ENCODE measurements around the gene TMEM125.

Gene TMEM125

GRCh38 chr1:43307458-43308158 lies 37.8 kb downstream of the TMEM125 start:
- in situ Hi-C loops (cut with HindIII; ENCODE audit: low sequenced_read_pairs), result no loop called here

DNA sequence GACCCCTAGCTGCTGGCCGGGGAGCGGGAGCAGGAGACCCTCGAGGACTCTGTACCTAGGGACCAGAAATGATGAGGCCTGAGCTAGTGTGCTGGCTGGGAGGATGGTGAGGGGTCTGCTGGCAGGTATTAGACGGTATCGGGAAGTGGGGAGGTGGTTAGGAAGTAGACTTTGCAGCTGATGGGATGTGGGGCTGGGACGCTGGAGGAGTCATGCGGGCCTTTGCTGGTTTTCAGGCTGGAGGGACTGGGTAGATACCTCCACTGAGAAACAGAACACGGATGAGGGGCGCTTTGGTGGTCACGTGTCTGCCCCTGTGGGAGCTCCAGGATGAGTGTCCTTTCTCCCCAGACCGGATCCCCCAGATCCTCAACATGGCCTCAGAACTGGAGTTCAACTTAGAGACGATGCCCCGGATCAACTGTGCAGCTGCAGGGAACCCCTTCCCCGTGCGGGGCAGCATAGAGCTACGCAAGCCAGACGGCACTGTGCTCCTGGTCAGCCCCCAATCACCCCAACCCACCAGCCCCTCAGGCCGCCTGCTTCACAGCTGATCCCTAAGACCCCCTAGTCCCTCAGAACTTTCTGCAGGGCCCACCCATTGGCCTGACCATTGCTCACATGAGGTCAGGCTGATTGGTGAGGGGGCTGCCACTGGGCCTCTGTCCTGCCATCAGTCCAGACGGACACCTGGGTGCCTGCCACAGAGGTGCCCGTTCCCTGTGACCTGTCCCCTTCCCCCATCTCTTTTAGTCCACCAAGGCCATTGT lies 39.0 kb downstream of the TMEM125 start:
- in situ Hi-C loops (cut with HindIII; ENCODE audit: low sequenced_read_pairs), result no loop called here

GRCh38 chr1:43309405-43310025 lies 39.7 kb downstream of the TMEM125 start:
- in situ Hi-C loops (cut with HindIII; ENCODE audit: low sequenced_read_pairs), result no loop called here

DNA sequence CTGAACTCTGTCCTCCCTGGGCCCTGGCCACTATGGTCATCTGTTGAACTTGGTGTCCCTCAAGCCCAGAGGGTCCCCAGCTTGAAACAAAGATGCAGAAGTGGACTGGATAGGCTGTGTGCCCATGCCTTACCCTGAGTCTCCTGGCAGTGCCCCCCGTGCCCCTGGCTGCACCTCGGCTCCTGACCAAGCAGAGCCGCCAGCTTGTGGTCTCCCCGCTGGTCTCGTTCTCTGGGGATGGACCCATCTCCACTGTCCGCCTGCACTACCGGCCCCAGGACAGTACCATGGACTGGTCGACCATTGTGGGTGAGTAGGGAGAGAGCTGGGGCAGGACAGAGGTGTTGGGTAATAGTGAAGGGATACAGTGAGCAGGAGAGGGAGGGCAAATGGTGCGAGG lies 41.7 kb downstream of the TMEM125 start:
- in situ Hi-C loops (cut with HindIII; ENCODE audit: low sequenced_read_pairs), result no loop called here

- in situ Hi-C loops (cut with HindIII; ENCODE audit: low sequenced_read_pairs), result no loop called here
These were observed 42.4 kb downstream of the TMEM125 start for GRCh38 chr1:43312212-43312623.

GRCh38 chr1:43312663-43313515 lies 43.1 kb downstream of the TMEM125 start:
- in situ Hi-C loops (cut with HindIII; ENCODE audit: low sequenced_read_pairs), result no loop called here

DNA sequence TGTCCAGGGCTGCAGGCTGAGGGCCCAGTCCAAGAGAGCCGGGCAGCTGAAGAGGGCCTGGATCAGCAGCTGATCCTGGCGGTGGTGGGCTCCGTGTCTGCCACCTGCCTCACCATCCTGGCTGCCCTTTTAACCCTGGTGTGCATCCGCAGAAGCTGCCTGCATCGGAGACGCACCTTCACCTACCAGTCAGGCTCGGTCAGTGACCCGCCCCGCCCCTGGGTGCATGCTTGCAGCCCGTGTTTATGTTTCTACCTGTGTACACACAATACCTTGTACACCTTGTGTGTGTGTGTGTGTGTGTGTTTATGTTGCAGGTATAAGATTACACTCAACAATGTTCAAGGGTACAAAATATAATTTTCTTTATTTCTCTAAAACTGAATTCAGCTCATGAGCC lies 44.0 kb downstream of the TMEM125 start:
- in situ Hi-C loops (cut with HindIII; ENCODE audit: low sequenced_read_pairs), result no loop called here

- in situ Hi-C loops (cut with HindIII; ENCODE audit: low sequenced_read_pairs), result no loop called here
These were observed 44.5 kb downstream of the TMEM125 start for GRCh38 chr1:43314233-43314632.

DNA sequence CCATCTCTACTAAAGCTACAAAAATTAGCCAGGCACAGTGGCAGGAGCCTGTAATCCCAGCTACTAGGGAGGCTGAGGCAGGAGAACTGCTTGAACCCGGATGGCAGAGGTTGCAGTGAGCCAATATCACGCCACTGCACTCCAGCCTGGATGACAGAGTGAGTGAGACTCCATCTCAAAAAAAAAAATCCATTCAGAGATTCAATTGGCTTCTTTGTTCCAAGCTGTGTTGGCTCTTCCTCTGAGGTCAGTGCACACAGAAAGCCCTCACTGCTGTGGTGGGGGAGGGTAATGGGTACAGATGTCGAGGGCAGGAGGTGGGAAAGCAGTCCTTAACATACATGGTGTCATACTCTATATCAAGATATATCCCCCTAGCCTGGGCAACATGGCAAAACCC lies 45.7 kb downstream of the TMEM125 start:
- in situ Hi-C loops (cut with HindIII; ENCODE audit: low sequenced_read_pairs), result no loop called here

DNA sequence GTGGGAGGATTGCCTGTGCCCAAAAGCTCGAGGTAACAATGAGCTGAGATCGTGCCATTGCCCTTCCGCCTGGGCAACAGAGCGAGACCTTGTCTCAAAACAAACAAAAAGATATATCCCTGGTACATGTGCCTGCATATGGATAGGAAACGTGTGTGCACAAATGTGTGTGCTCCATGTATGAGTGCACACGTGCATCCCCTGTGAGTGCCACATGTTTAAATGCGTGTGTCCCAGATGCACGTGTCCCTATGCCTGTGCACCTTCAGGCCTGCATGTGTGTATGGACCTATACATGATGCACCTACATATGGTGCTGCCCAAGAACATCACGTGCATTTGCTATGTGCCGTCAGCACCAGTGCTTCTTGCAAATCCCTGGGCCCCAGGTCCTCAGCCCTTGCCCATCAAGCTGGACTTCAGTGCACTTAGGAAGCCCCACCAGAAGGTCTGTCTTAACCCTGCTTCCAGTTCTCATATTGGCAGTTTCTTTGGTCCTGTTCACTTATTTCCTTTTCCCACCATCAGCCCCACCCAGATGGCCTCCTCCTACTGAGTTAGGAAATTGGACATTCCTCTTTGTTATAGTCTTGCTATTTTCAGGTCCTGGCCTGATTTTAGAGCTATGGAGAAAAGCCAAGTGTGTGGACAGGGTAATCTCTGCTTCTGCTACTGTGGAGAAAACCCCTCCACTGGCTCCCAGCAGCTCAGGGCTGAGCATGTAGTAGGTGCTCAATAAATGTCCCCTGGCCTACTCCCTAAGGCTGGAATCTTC lies 46.4 kb downstream of the TMEM125 start:
- in situ Hi-C loops (cut with HindIII; ENCODE audit: low sequenced_read_pairs), result no loop called here

DNA sequence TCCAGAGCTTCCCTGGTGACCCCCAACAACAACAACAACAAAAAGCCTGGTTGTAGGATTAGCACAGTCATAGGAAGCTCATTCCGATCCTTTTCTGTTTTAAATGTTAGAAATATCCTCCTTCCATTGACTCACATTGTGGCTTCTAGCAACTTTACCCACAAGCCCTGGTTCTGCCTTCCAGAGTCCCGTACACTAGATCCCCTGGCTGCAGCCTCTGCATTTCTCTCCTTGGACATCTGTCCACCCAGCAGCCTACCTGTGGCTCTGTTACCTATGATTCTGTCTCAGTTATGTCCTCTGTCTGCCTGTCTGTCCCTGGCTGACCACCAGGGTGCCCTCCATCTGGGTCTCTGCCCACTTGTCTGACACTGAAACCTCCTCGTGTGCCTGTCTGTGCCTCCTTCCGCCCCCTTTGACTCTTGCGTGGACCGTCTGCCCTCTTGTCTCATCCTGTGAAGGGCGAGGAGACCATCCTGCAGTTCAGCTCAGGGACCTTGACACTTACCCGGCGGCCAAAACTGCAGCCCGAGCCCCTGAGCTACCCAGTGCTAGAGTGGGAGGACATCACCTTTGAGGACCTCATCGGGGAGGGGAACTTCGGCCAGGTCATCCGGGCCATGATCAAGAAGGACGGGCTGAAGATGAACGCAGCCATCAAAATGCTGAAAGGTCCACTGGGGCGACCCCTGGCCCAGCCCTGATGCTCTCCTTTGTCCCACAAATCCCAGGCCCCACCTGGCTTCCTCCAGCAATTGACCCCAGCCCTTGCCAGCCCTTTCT lies 47.1 kb downstream of the TMEM125 start:
- in situ Hi-C loops (cut with HindIII; ENCODE audit: low sequenced_read_pairs), result no loop called here

DNA sequence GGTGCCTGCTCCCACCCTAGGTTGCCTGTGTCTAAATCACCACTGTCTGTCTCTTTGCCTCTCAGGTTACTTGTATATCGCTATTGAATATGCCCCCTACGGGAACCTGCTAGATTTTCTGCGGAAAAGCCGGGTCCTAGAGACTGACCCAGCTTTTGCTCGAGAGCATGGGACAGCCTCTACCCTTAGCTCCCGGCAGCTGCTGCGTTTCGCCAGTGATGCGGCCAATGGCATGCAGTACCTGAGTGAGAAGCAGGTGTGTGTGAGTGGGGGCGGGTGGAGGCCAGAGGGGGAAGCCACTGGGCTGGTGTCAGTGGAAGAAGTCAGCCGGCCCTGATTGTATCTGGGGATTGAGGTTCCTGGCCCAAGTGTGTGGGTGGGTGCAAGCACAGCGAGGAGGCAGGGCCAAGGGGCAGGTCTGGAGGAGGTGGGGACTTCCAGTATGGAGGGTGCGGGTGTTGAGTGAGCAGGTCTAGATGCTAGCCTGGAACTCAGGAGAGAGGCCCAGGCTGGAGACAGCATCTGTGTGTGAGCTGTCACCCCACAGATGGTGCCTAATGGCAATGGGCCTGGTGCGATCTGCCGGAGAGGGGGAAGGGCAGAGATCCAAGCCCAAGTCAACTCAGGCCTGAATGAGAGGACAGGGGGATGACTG lies 48.2 kb downstream of the TMEM125 start:
- in situ Hi-C loops (cut with HindIII; ENCODE audit: low sequenced_read_pairs), result no loop called here

- in situ Hi-C loops (cut with HindIII; ENCODE audit: low sequenced_read_pairs), result no loop called here
These were observed 49.0 kb downstream of the TMEM125 start for GRCh38 chr1:43318831-43319230.

- in situ Hi-C loops (cut with HindIII; ENCODE audit: low sequenced_read_pairs), result no loop called here
These were observed 49.5 kb downstream of the TMEM125 start for GRCh38 chr1:43319288-43319687.

DNA sequence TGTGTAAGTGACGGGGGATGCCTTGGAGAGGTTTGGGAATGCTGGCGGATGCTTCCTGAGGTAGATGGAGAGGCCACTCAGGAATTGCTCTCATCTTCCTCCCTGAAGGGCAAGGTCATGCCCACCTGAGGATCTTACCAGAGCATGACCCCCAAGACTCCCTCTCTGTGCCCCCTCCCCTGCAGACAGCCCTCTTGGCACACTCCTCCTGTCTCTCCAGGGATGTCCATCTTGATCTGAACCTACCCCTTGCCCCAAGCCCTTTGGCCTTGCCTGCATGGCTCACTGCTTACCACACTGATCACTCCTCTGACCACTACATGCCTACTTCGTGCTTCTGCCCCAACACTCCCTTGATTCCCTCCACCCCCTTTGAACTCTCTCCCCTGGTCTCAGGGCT lies 50.0 kb downstream of the TMEM125 start:
- in situ Hi-C loops (cut with HindIII; ENCODE audit: low sequenced_read_pairs), result no loop called here

DNA sequence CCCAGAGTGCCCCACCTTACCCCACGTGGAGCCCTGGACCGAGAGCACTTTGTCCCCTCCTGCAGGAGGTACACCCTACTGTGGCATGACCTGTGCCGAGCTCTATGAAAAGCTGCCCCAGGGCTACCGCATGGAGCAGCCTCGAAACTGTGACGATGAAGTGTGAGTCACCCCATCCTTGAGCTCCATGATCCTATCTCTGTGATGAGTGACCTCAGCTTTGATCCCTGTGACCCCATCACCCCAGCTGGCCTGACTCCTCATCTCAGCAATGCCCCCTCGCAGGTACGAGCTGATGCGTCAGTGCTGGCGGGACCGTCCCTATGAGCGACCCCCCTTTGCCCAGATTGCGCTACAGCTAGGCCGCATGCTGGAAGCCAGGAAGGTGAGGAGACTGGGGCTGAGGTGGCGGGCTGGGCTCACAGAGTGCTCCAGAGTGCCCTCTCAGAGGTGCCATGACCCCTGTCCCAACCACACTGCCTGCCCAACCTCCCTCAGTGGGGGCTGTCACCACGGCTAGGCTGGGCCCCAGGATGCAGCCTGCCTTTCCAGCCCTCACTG lies 51.6 kb downstream of the TMEM125 start:
- in situ Hi-C loops (cut with HindIII; ENCODE audit: low sequenced_read_pairs), result no loop called here

DNA sequence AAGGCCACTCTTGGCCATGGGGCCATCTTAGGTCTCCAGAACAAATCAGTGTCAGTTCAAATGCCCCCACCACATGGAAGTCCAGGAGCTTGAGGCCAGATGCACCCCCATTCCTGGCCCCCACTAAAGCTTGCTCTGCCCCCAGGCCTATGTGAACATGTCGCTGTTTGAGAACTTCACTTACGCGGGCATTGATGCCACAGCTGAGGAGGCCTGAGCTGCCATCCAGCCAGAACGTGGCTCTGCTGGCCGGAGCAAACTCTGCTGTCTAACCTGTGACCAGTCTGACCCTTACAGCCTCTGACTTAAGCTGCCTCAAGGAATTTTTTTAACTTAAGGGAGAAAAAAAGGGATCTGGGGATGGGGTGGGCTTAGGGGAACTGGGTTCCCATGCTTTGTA lies 52.7 kb downstream of the TMEM125 start:
- in situ Hi-C loops (cut with HindIII; ENCODE audit: low sequenced_read_pairs), result no loop called here
